Superior temporal gyrus (tissue), 1 donor: ENCODE measurements around the gene SLITRK1.

Source experiments
- DNase-seq: peaks from one replicate; pipeline ENCODE4 v3.0.0-alpha.2; 2016; ENCODE audit errors: extremely low spot score

Gene SLITRK1

GRCh38 chr13:83881917-83882605 lies at the start of gene SLITRK1:
TSS of gene SLITRK1 (minus strand) at chr13:83882474. CDS start at chr13:83881507, 967 bp downstream.
- DNase-seq, result peak; percentile 91

GRCh38 chr13:83929157-83929556 lies 46.9 kb upstream of the SLITRK1 start:
- no peak for DNase-seq

GRCh38 chr13:83919775-83920174 lies 37.5 kb upstream of the SLITRK1 start:
- DNase-seq, result no peak

GRCh38 chr13:83914368-83914767 lies 32.1 kb upstream of the SLITRK1 start:
- no peak for DNase-seq

GRCh38 chr13:83907196-83907989 lies 25.1 kb upstream of the SLITRK1 start:
- no peak for DNase-seq

GRCh38 chr13:83906240-83906820 lies 24.1 kb upstream of the SLITRK1 start:
- no peak for DNase-seq

GRCh38 chr13:83905641-83906040 lies 23.4 kb upstream of the SLITRK1 start:
- DNase-seq, result no peak

GRCh38 chr13:83895994-83896580 lies 13.8 kb upstream of the SLITRK1 start:
- no peak for DNase-seq

GRCh38 chr13:83890358-83890757 lies 8.1 kb upstream of the SLITRK1 start:
- DNase-seq, result no peak

GRCh38 chr13:83884141-83884540 lies 1.9 kb upstream of the SLITRK1 start:
- peak; percentile 45 for DNase-seq

GRCh38 chr13:83883061-83883523 lies 818 bp upstream of the SLITRK1 start:
- peak; percentile 79 for DNase-seq

- DNase-seq, result peak; percentile 71
Observed at GRCh38 chr13:83882606-83882959, 309 bp upstream of the SLITRK1 start.

GRCh38 chr13:83881140-83881684 lies 1.1 kb downstream of the SLITRK1 start:
- peak; percentile 76 for DNase-seq

- peak; percentile 82 for DNase-seq
Observed at GRCh38 chr13:83880275-83881139, 1.8 kb downstream of the SLITRK1 start.

- peak; percentile 83 for DNase-seq
Observed at GRCh38 chr13:83879431-83880171, 2.7 kb downstream of the SLITRK1 start.

- DNase-seq, result peak; percentile 65
Observed at GRCh38 chr13:83878691-83879430, 3.4 kb downstream of the SLITRK1 start.

- DNase-seq, result peak; percentile 72
Observed at GRCh38 chr13:83877651-83878355, 4.5 kb downstream of the SLITRK1 start.

- no peak for DNase-seq
Observed at GRCh38 chr13:83876546-83876945, 5.7 kb downstream of the SLITRK1 start.

- no peak for DNase-seq
Observed at GRCh38 chr13:83867708-83868107, 14.6 kb downstream of the SLITRK1 start.
